GM19043 (cell line): ENCODE results near the gene FAM124B.
"Not testable (repeated sequence)": the region's sequence is repeated elsewhere in the genome, so short reads cannot be mapped to it uniquely, and the experiment has no call there.

Experiments used
- ATAC-seq: cut with Tn5 transposase; IDR thresholded peaks from one replicate; pipeline ENCODE4 v1.9.1; 2021; ENCODE audit warnings: low read depth; ENCODE audit not compliant: unreplicated experiment

The FAM124B gene

GRCh38 chr2:224416656-224417360 is 14.9 kb upstream of the FAM124B start:
- ATAC-seq: no peak

- ATAC-seq: no peak
These were observed 11.5 kb upstream of the FAM124B start for GRCh38 chr2:224413381-224413780.

- ATAC-seq: no peak
These were observed 10.5 kb upstream of the FAM124B start for GRCh38 chr2:224412141-224413015.

GRCh38 chr2:224410946-224411561 is 9.1 kb upstream of the FAM124B start:
- no peak for ATAC-seq

- no peak for ATAC-seq
These were observed 6.8 kb upstream of the FAM124B start for GRCh38 chr2:224408676-224409075.

GRCh38 chr2:224407241-224407701 is 5.4 kb upstream of the FAM124B start:
- no peak for ATAC-seq

GRCh38 chr2:224405841-224406370 is 4.0 kb upstream of the FAM124B start:
- no peak for ATAC-seq

- ATAC-seq: no peak
These were observed 3.5 kb upstream of the FAM124B start for GRCh38 chr2:224405412-224405811.

GRCh38 chr2:224404796-224405195 is 2.9 kb upstream of the FAM124B start:
- ATAC-seq: no peak

- no peak for ATAC-seq
These were observed 1.8 kb upstream of the FAM124B start for GRCh38 chr2:224403657-224404056.

GRCh38 chr2:224400886-224401632 is 848 bp downstream of the FAM124B start:
- ATAC-seq: no peak

- no peak for ATAC-seq
These were observed 1.6 kb downstream of the FAM124B start for GRCh38 chr2:224400174-224400810.

GRCh38 chr2:224398289-224398688 is 3.6 kb downstream of the FAM124B start:
- no peak for ATAC-seq

- ATAC-seq: not testable (repeated sequence)
These were observed 4.8 kb downstream of the FAM124B start for GRCh38 chr2:224397100-224397499.

- no peak for ATAC-seq
These were observed 6.1 kb downstream of the FAM124B start for GRCh38 chr2:224395620-224396390.

GRCh38 chr2:224393157-224393872 is 8.6 kb downstream of the FAM124B start:
- ATAC-seq: no peak

- no peak for ATAC-seq
These were observed 9.4 kb downstream of the FAM124B start for GRCh38 chr2:224392545-224392944.

GRCh38 chr2:224389317-224389716 is 12.6 kb downstream of the FAM124B start:
- ATAC-seq: no peak
